Fibroblast of skin of scalp (primary cell): Measurements from ENCODE around the gene DNAJC22. TPM values are rescaled to one million over a fixed set of nuclear protein-coding genes. Genes with fewer than 3 reads are reported as not detected.
"Not testable (repeated sequence)": the region's sequence is repeated elsewhere in the genome, so short reads cannot be mapped to it uniquely, and the experiment has no call there.

Experiments used
- DNase-seq: peaks from one replicate; pipeline ENCODE4 v3.0.0-alpha.2; 2013
- polyA plus RNA-seq, 2 experiments: library from polyadenylated mRNA; unstranded; fragments of 120-200 nt; gene quantifications; one replicate each; pipeline ENCODE4 v1.2.1, GENCODE V29; 2013; ENCODE audit not compliant: insufficient read length in 2 of 2

Gene DNAJC22
- 0.67 TPM for polyA plus RNA-seq (2013, experiment 1 of 2; ENCODE audit: insufficient read length)
- 0.37 TPM for polyA plus RNA-seq (2013, experiment 2 of 2; ENCODE audit: insufficient read length)

DNA sequence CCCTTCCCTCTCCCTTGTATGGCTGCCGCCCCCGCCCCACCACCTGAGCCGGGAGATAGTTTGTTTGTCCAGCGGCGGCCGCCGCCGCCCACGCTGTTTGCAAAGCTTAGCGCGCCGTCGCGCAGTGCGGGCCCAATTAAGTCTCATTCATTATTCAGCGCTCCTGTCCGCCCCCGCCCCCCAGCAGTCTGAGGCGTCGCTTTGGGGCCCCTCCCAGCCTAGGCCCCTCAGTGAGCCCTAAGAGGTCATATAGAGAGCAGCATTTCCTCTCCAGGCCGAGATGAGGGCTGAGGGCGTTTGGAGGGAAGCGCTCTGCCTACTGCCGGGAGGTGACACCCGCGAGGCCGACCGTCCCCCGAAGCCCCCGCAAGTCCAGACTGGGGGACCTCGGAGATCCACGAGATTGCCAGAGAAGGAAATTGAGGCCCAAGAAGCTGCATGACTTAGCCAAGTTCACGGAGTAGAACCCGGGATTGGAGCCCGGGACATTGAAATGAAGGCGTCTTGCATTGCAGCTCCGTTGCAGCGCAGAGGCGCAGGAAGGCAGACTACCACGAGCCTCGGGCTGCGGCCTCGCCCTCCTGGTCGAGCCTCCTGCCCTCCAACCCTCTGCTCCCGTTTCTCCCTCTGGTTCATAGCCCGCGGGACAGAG, at the start of gene DNAJC22:
DNAJC22 (plus strand) TSS at position 230 of the 652 bp plus-strand sequence. CDS start 1,985 bp downstream, outside the sequence.
- no peak for DNase-seq

DNA sequence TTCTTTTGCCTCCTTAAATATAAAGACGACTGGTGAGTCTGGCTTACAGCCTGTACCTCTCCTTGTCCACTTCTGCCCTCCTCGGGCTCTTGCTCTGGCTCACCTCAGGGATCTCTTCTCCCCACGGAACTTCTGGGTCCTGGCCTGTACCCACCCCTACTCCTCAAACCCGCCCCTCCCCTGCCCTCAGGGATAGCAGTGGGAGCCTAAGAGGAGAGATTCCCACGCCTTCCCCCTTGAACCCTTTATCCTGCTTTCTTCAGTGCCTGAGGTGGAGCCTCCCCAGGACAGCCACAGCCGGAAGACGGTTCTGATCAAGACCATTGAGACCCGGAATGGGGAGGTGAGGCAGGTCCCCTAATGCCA, 49.0 kb upstream of the DNAJC22 start:
- DNase-seq: no peak

DNA sequence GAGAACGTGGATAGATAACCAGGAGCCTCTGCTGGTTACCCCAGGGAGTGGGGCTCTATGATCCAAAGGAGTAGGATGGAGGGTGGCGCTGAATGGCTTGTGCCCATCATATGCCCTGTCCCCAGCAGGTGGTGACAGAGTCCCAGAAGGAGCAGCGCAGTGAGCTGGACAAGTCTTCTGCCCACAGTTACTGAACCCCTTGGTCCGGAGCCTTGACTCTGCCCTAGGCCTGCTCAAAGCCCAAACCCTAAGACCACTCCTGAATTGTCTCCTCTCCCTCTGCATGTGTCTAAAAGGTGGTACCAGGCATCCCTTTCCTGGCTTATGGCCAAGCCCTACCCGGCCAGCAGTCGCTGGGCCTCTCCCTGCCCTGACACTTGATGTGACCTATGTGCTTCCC, 48.5 kb upstream of the DNAJC22 start:
- DNase-seq: no peak

DNA sequence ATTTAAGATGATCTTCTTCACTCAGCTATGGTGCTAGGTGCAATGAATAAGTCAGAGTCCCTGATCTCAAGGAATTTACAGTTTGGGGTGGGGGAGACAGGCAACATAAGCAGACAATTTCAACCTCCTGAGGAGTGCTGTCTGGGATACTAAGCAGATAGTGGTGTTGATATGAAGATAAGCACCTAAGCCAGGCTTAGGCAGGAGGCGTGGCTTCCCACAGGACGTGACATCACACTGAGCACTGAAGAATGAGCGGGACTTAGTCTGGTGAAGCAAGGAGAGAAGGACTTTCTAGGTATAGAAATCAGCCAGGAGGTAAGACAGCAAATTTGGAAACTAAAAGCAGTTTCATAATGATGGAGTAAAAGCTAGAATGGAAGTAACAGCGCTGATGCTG, 44.9 kb upstream of the DNAJC22 start:
- DNase-seq: no peak

DNA sequence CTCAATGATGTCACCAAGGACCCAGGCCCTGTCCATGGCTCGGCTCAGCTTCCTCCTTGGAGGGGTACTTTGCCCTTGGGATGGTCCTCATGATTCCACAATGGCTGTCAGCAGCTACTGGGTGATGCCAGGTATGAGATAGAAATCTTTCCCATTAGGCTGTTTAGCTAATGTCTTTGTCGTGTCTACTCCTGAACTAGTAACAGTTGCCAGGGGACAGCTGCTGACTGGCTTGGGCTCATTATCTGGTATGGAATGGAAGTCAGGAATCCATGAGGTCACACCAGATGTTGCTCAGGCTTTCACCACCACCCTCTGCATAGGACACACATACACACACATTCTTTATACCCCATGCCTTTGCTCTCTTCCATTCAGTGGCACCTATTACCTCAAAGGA, 42.5 kb upstream of the DNAJC22 start:
- peak; percentile 46 for DNase-seq

DNA sequence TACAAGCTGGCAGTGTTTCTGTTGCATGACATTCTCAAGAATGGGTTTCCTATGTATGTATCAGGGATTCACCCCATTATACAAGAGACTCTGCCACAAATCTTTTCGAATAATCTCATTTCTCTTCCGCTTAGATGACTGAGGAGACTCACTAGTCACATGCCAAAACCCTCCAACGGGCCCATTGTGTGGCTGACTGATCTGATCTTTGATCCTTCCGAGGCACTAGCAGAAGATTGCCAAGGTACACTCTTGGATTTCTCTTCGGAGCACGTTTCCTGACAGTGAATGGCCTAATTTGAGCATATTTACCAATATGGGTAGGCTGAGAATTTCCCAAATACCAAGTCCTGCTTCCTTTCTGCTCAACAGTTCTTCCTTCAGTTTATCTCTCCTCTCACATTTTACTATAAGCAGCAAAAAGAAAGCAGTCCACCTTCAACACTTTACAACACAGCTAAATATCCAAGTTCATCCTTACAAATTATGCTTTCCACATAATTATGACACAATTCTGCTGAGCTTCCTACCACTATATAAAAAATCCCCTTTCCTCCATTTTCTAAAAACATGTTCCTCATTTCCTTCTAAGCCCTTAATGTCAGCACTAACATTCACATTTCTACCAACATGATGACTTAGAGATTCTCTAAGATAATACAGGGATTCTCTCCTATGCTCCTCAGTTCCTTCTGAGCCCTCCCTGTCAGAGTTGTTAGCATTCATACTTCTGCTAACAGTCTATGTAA, 40.8 kb upstream of the DNAJC22 start:
- DNase-seq: no peak

DNA sequence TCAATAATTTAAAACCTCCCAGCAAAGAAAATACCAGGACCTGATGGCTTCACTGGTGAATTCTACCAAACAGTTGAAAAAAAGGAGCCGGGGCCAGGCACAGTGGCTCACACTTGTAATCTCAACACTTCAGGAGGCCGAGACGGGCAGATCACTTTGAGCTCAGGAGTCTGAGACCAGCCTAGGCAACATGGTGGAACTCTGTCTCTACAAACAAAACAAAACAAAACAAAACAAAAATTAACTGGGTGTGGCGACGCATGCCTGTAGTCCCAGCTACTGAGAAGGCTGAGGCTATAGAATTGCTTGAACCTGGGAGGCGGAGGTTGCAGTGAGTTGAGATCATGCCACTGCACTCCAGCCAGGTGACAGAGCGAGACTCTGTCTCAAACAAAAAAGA, 37.3 kb upstream of the DNAJC22 start:
- no peak for DNase-seq

DNA sequence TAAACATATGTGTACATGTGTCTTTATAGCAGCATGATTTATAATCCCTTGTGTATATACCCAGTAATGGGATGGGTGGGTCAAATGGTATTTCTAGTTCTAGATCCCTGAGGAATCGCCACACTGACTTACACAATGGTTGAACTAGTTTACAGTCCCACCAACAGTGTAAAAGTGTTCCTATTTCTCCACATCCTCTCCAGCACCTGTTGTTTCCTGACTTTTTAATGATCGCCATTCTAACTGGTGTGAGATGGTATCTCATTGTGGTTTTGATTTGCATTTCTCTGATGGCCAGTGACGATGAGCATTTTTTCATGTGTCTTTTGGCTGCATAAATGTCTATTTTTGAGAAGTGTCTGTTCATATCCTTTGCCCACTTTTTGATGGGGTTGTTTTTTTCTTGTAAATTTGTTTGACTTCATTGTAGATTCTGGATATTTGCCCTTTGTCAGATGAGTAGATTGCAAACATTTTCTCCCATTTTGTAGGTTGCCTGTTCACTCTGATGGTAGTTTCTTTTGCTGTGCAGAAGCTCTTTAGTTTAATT, 36.2 kb upstream of the DNAJC22 start:
- not testable (repeated sequence) for DNase-seq

DNA sequence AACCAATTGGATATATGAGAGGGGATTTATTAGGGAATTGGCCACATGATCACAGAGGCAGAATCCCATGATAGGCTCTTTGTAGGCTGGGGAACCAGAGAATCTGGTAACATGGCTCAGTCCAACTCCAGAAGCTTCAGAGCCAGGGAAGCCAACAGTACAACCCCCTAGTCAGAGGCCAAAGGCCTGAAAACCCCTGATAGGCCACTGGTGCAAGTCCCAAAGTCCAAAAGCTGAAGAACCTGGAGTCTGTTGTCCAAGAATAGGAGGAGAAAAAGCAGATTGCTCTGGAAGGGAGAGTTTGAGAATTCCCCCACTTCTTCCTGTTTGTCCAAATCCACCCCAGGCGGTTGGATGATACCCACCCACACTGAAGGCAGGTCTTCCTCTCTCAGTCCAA, 31.9 kb upstream of the DNAJC22 start:
- no peak for DNase-seq

DNA sequence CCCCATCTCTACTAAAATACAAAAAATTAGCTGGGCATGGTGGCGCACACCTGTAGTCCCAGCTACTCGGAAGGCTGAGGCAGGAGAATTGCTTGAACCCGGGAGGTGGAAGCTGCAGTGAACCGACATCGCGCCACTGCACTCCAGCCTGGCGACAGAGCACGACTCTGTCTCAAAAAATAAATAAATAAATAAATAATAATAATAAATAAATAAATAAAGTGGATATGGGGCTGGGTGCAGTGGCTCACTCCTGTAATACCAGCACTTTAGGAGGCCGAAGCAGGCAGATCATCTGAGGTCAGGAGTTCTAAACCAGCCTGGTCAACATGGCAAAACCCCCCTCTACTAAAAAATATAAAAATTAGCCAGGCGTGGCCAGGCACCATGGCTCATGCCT, 29.6 kb upstream of the DNAJC22 start:
- not testable (repeated sequence) for DNase-seq

DNA sequence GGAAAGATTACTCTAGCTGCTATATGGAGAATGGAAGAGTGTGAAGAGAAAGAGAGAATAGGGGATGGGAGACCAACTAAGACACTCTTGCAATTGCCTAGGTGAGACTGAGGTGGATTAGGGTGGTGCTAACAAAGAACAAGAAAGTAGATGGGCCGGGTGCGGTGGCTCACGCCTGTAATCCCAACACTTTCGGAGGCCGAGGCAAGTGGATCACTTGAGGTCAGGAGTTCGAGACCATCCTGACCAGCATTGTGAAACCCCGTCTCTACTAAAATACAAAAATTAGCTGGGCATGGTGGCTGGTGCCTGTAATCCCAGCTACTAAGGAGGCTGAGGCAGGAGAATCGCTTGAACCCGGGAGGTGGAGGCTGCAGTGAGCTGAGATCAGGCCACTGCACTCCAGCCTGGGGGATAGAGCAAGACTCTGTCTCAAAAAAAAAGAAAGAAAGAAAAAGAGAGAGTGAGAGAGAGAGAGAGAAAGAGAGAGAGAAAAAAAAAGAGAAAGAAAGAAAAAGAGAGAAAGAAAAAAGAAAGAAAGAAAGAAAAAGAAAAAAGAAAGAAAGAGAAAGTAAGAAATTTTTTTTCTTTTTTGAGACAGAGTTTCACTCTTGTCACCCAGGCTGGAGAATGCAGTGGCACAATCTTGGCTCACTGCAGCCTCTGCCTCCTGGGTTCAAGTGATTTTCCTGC, 26.1 kb upstream of the DNAJC22 start:
- DNase-seq: not testable (repeated sequence)

DNA sequence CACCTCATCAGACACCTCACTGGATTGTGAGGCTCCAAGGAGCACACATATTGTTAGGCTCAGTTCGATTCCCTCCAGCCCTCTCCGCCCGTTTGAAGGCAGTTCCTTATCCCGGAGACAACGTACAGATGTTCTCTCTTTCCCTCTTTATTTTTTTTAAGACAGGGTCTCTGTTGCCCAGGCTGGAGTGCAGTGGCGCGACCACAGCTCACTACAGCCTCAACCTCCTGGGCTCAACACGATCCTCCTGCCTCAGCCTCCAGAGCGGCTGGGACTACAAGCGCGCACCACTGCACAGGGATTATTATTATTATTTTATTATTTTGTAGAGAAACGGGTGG, 24.4 kb upstream of the DNAJC22 start:
- no peak for DNase-seq

DNA sequence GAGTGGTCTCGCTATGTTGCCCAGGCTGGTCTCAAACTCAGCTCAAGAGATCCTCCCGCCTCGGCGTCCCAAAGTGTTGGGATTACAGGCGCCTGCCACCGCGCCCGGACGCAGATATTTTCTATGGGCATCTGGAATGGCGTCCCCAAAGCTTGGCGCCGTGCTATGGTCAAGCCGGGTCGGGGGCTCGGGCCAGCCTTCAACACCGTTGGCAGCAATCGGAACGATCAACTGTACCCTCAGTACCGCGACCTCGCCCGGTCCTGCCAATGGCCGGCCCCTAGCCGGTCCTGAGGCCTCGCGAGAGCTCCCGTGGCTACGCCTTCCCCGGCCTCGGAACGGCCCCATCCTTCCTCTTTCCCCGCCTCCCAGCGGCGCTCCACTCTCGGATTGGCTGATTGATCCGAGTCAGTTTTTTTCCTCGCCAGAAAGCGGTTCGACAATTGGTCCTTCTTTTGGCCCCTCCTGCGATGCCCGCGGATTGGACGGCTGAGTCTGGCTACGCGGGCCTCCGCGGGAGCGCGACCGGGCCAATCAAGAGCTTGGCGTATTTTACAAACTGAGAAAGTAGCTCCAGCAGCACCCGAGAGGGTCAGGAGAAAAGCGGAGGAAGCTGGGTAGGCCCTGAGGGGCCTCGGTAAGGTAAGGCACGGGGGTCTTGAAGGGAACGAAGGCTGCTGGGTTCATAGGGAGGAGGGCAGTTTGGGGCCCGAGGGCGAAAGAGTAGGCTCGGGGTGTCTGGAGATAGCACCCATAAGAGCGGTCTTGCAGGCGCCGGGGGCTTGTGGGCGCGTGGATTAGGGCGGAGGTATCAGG, 23.8 kb upstream of the DNAJC22 start, which contains the start of gene TROAP:
TROAP (plus strand) TSS at position 548 of the 816 bp plus-strand sequence. CDS start 354 bp downstream, outside the sequence.
- peak; percentile 99 for DNase-seq

DNA sequence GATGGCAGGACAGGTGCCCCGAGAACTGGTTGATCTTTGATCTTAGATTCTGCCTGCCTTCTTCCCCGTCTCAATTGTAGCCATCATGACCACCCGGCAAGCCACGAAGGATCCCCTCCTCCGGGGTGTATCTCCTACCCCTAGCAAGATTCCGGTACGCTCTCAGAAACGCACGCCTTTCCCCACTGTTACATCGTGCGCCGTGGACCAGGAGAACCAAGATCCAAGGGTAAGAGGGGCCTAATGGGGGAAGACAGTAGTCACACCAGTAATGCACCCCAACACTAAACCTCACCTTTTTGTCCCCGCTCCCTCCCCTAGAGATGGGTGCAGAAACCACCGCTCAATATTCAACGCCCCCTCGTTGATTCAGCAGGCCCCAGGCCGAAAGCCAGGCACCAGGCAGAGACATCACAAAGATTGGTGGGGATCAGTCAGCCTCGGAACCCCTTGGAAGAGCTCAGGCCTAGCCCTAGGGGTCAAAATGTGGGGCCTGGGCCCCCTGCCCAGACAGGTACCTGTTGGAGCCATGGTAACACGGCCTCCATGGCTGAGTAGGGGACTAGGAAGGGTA, 23.1 kb upstream of the DNAJC22 start:
- DNase-seq: no peak

DNA sequence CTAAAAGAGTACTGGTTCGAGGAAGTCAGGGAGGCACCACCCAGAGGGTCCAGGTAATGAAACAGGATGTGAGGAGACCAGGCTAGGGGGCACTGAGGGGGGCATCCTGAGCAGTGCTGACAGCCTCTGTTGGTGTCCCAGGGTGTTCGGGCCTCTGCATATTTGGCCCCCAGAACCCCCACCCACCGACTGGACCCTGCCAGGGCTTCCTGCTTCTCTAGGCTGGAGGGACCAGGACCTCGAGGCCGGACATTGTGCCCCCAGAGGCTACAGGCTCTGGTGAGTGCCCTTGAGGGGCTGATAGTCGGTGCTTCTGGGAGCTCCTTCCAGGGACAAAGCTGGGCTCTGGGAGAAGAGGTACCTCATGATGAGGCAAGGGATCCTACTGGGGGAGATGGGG, 21.1 kb upstream of the DNAJC22 start:
- DNase-seq: no peak

DNA sequence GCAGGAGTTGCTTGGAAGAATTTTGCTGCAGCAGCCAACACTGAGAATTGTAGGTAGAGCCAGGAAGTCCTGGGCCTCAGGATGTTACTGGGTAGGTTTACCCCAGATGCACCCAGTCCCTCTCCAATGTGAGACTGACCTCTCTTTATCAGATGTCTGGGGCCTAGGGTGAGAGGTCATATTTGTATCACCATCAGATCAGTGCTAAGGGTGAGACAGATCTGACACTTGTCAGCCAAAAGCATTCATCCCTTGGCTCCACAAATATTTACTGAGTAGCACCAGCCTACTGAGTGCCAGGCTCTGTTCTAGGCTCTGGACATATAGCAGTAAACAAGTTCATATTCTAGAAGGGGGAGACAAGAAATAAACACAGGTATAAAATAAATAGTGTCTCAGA, 19.3 kb upstream of the DNAJC22 start:
- DNase-seq: no peak

DNA sequence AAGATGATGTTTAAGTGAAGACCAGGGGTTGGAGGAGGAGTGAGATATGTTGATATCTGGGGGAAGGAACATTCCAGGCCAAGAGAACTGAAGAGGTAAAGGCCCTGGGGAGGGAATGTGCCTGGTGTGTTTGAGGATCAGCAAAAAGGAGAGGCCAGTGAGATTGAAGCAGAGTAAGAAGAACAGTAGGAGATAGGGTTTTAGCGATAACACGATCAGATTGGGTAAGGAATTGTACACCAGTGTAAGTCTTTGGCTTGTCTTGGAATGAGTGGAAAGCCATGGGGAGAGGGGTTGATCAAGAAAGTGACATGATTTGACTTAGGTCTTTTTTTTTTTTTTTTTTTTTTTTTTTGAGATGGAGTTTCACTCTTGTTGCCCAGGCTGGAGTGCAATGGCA, 18.8 kb upstream of the DNAJC22 start:
- DNase-seq: no peak

DNA sequence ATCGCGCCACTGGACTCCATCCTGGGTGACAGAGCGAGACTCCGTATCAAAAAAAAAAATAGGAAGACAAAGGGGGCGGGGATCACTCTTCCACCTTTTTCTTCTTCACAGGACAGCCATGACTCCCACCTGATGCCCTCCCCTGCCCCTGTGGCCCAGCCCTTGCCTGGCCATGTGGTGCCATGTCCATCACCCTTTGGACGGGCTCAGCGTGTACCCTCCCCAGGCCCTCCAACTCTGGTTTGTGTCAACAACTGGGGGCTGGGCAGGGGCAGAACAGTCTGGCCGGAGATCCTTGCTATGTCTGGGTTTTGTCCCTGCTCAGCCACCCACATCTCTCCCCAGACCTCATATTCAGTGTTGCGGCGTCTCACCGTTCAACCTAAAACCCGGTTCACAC, 17.9 kb upstream of the DNAJC22 start:
- DNase-seq: no peak

DNA sequence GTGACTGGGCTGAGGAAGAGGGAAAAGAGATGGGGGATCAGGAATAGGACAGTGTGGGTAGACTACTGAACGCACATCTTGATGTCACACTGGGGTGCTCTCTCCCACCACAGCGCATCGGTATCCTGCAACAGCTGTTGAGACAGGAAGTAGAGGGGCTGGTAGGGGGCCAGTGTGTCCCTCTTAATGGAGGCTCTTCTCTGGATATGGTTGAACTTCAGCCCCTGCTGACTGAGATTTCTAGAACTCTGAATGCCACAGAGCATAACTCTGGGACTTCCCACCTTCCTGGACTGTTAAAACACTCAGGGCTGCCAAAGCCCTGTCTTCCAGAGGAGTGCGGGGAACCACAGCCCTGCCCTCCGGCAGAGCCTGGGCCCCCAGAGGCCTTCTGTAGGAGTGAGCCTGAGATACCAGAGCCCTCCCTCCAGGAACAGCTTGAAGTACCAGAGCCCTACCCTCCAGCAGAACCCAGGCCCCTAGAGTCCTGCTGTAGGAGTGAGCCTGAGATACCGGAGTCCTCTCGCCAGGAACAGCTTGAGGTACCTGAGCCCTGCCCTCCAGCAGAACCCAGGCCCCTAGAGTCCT, 16.6 kb upstream of the DNAJC22 start:
- DNase-seq: no peak

DNA sequence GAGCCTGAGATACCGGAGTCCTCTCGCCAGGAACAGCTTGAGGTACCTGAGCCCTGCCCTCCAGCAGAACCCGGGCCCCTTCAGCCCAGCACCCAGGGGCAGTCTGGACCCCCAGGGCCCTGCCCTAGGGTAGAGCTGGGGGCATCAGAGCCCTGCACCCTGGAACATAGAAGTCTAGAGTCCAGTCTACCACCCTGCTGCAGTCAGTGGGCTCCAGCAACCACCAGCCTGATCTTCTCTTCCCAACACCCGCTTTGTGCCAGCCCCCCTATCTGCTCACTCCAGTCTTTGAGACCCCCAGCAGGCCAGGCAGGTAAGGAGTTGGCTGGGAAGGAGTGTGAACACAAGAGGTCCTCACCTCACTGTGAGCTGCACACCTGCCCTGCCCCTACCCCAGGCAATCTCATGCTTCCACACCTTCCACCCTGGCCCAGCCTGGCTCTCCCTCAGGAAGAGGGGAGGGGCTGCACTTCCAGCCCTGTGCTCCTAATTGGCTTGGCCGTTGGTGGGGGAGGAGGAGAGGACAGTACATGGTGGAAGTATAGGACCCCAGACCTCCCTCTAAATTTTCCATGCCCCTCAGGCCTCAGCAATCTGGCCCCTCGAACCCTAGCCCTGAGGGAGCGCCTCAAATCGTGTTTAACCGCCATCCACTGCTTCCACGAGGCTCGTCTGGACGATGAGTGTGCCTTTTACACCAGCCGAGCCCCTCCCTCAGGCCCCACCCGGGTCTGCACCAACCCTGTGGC, 15.9 kb upstream of the DNAJC22 start:
- no peak for DNase-seq
